ENCODE measurements around the gene MYADML2.

MYADML2 gene

DNA sequence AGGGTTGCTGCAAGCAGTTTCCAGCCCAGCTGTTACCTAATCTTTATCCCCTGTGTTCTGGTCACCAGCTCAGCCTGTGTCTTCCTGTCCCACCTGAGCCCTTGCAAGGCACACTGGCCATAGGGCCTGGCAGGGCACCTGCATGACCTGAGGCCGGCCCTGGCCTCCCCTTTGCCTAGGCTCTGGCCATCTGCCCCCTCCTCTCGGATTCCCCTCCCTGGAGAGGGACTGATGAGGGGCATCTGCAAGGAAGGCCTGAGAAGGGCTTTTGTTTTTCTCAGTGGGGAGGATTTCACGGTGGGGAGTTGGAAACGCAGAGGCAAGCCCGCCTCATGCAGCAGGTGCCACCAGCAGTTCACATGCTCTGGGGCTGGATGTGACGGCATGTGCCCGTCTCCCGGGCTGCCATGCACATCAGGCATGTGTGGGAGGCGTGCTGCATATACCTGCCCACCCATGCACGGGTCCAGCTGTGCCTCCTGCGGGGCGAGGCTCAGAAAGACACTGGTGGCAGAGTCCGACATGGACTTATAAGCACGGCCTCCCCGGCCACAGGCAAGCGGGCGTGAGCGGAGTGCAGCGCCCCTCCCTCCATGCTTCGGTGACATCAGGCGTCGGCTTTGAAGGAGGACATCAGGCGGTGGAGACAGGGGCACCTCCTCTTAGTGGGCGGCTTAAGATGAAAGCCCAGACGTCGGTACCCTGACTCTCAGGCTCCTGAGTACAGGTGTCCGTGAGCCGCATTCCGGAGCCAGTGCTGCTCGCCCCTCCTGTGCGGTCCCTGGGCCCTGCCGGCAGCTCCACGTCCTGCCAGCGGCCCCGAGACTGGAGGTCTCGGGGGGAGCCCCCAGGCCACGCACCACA is 46.9 kb upstream of the MYADML2 start:
- TF ChIP-seq EZH2phosphoT487 (IDR thresholded peaks at IDR 0.05; ENCODE audit: low read depth): no peak
- H3K27ac ChIP-seq (ENCODE audit: low read length): no peak overlapping the region
- H4K20me1 ChIP-seq (ENCODE audit: insufficient read depth, low read length): no peaks in the 10 kb centered on the region
- no peaks in the 10 kb centered on the region for H3K9me3 ChIP-seq (ENCODE audit: insufficient read depth, low read length)
- no peaks in the 10 kb centered on the region for H3K36me3 ChIP-seq (replicated peaks; ENCODE audit: low read depth, low read length)
- no peak overlapping the region for H3K4me3 ChIP-seq (ENCODE audit: low read length)
- H3K4me1 ChIP-seq (ENCODE audit: low read length): no peaks in the 10 kb centered on the region
- no peaks in the 10 kb centered on the region for H3K27me3 ChIP-seq (ENCODE audit: low read depth, low read length)
- no peaks in the 10 kb centered on the region for H3K79me2 ChIP-seq (ENCODE audit: low read length)
- H3K9ac ChIP-seq (ENCODE audit: low read length): no peak overlapping the region
- no peak overlapping the region for H3K4me2 ChIP-seq (ENCODE audit: low read length)
- no peak overlapping the region for H2AFZ ChIP-seq (ENCODE audit: low read depth, low read length)

DNA sequence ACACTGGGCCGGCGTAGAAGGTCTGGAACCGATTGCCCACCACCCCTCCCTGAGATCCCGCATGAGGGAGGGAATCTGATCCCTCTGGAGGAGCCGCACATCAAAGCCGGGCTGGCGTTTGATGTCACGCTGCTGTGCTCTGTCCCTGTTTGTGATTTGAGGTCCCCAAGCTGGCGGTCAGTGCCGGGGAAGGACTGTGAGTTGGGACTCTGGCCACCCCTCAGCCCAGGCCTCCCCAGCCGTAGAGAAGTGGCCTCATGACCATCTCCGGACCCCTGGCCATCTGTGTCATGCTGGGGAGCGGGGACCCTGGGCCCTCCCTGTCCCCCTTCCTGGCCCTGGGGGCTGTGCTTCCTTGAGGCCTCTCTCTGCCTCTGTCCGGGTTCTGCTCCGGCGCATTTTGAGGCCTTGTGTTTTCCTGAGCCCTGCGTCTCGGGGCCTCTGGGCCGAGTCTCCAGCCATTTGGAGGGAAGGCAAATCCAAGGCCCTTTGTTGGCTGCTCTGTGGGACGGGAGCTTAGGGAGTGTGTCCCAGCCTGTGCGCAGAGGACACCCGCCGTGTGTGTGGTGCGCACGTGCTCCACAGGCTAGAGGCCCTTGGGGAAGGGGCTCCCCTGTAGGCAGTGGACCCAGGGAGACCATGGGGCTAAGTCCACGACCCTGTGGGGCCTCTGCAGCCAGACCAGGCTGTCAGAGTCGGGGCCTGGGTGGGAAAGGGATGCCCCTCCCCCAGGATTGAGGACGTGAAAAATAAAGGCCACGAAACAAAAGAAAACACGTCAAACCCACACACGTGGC is 45.5 kb upstream of the MYADML2 start:
- Histone ChIP-seq H3K9me3 (ENCODE audit: insufficient read depth, low read length) (no peaks in the 10 kb centered on the region), H3K9ac (ENCODE audit: low read length) (no peak overlapping the region), H2AFZ (ENCODE audit: low read depth, low read length) (no peak overlapping the region), H3K4me1 (ENCODE audit: low read length) (no peaks in the 10 kb centered on the region), H4K20me1 (ENCODE audit: insufficient read depth, low read length) (no peaks in the 10 kb centered on the region), H3K36me3 (replicated peaks; ENCODE audit: low read depth, low read length) (no peaks in the 10 kb centered on the region), H3K4me2 (ENCODE audit: low read length) (no peak overlapping the region), H3K27me3 (ENCODE audit: low read depth, low read length) (no peaks in the 10 kb centered on the region), H3K4me3 (ENCODE audit: low read length) (no peak overlapping the region), H3K79me2 (ENCODE audit: low read length) (no peaks in the 10 kb centered on the region), H3K27ac (ENCODE audit: low read length) (no peak overlapping the region)
- TF ChIP-seq, protein P1, sequence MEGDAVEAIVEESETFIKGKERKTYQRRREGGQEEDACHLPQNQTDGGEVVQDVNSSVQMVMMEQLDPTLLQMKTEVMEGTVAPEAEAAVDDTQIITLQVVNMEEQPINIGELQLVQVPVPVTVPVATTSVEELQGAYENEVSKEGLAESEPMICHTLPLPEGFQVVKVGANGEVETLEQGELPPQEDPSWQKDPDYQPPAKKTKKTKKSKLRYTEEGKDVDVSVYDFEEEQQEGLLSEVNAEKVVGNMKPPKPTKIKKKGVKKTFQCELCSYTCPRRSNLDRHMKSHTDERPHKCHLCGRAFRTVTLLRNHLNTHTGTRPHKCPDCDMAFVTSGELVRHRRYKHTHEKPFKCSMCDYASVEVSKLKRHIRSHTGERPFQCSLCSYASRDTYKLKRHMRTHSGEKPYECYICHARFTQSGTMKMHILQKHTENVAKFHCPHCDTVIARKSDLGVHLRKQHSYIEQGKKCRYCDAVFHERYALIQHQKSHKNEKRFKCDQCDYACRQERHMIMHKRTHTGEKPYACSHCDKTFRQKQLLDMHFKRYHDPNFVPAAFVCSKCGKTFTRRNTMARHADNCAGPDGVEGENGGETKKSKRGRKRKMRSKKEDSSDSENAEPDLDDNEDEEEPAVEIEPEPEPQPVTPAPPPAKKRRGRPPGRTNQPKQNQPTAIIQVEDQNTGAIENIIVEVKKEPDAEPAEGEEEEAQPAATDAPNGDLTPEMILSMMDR (IDR thresholded peaks at IDR 0.05; ENCODE audit: low read depth, low read length): no peak
- no peak for TF ChIP-seq EZH2phosphoT487 (IDR thresholded peaks at IDR 0.05; ENCODE audit: low read depth)

DNA sequence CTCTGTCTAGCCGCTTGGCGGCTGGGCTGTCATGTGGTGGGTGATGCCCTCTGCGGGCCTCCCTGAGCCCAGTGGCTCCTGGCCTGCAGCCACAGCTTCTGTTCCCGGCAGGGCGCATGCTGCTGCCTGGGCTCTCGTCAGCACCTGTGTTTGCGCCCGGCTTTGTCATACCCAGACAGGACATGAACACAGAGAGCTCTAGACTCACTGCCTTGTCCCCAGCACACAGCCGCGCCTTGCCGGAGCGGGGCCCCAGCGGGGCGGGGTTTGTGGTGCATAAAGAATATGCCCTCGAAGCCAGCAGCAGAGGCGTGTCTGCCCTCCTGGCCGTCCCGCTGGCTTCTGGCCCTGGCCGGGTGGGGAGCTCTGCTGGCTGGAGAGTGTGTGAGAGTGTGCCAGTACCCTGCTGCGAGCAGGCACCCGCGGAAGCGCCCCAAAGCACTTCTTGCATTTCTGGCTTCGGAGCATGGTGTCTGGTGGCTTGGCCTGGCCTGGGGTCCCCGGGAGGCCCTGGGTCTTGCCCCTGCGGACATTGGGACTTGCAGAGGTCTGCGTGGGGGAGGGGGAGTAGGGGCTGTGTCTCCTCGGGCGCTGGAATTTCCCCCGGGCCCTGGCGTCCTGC is 44.8 kb upstream of the MYADML2 start:
- Histone ChIP-seq H3K4me3 (ENCODE audit: low read length) (no peak overlapping the region), H4K20me1 (ENCODE audit: insufficient read depth, low read length) (no peaks in the 10 kb centered on the region), H3K36me3 (replicated peaks; ENCODE audit: low read depth, low read length) (no peaks in the 10 kb centered on the region), H3K4me1 (ENCODE audit: low read length) (no peaks in the 10 kb centered on the region), H2AFZ (ENCODE audit: low read depth, low read length) (no peak overlapping the region), H3K9ac (ENCODE audit: low read length) (no peak overlapping the region), H3K4me2 (ENCODE audit: low read length) (no peak overlapping the region), H3K79me2 (ENCODE audit: low read length) (no peaks in the 10 kb centered on the region), H3K9me3 (ENCODE audit: insufficient read depth, low read length) (no peaks in the 10 kb centered on the region), H3K27me3 (ENCODE audit: low read depth, low read length) (no peaks in the 10 kb centered on the region), H3K27ac (ENCODE audit: low read length) (no peak overlapping the region)
- TF ChIP-seq, protein P1 (IDR thresholded peaks at IDR 0.05; ENCODE audit: low read depth, low read length): no peak
- TF ChIP-seq EZH2phosphoT487 (IDR thresholded peaks at IDR 0.05; ENCODE audit: low read depth): no peak

DNA sequence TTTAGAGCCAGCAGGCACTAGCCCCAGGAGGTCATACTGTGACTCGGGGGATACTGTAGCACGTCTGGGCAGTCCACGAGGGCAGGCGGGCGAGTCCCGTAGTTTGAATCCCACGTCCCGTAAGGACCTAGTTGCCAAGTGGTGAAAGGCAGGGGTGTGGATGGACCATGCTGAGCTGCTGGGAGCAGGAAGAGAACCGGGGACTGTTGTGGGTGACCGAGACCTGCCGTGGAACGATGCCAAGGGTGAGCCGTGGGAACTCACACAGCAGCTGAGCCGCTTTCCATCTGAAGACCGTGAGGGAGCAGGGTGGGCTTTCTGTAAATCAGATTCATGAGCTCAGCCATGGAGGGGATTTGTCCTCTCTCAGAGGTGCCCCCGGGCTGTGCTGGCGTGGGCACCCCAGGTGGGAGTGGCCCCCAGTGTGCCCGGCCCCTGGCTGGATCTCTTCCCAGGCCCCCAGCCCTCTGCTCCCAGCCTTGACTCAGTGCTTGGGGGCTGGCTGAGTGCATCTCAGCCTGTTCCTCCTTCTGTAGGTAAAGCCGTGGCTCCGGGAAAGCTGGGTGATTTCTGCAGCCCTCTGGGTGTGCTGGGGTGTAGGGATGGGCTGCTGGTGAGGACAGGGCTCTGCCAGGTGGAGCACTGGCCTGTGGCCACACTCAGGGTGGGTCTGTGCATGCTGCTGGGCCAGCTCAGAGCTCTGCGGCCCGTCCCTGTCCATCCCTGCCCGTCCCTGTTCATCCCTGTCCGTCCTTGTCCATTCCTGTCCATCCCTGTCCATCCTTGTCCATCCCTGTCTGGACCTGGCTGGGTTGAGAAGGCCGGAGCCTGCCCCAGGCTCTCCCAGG is 44.0 kb upstream of the MYADML2 start:
- TF ChIP-seq, protein P1 (IDR thresholded peaks at IDR 0.05; ENCODE audit: low read depth, low read length): no peak
- TF ChIP-seq EZH2phosphoT487 (IDR thresholded peaks at IDR 0.05; ENCODE audit: low read depth): no peak
- Histone ChIP-seq H3K27ac (ENCODE audit: low read length) (no peak overlapping the region), H2AFZ (ENCODE audit: low read depth, low read length) (no peak overlapping the region), H3K9me3 (ENCODE audit: insufficient read depth, low read length) (no peaks in the 10 kb centered on the region), H3K36me3 (replicated peaks; ENCODE audit: low read depth, low read length) (peaks cover 3% of the 10 kb centered on the region), H3K79me2 (ENCODE audit: low read length) (no peaks in the 10 kb centered on the region), H3K4me1 (ENCODE audit: low read length) (no peaks in the 10 kb centered on the region), H4K20me1 (ENCODE audit: insufficient read depth, low read length) (no peaks in the 10 kb centered on the region), H3K9ac (ENCODE audit: low read length) (no peak overlapping the region), H3K4me2 (ENCODE audit: low read length) (no peak overlapping the region), H3K27me3 (ENCODE audit: low read depth, low read length) (no peaks in the 10 kb centered on the region), H3K4me3 (ENCODE audit: low read length) (no peak overlapping the region)
